Kidney (tissue), 14 donors: ENCODE data around the gene P4HTM. TPM values are rescaled to one million over a fixed set of nuclear protein-coding genes. Genes with fewer than 3 reads are reported as not detected.
A peak's percentile ranks its signal among the peaks of the same experiment; 100 is the strongest.

Experiments used
- DNase-seq, 5 donors: peaks; one replicate each; pipeline ENCODE4 v3.0.0-alpha.2; 2013 to 2020
- FAIRE-seq: peaks from 2 replicates; lab custom pipeline; 2012; peaks lifted over from hg19 to GRCh38; lab: Jason Lieb, UNC
- H3K27ac ChIP-seq, 2 donors: one replicate each; pipeline ENCODE4 v1.7.0; 2013; ENCODE audit warnings: low read depth in 2 of 2, low read length in 2 of 2, inconsistent platforms in 1 of 2
- H3K27me3 ChIP-seq: one replicate; pipeline ENCODE4 v1.7.1; 2013; ENCODE audit warnings: low read length, inconsistent platforms; ENCODE audit not compliant: control insufficient read depth, insufficient read depth
- H3K36me3 ChIP-seq, 3 donors: one replicate each; pipeline versions ENCODE4 v1.7.0 to v1.7.1; 2013; ENCODE audit warnings: low read length in 3 of 3, control low read depth in 1 of 3, inconsistent platforms in 1 of 3; ENCODE audit not compliant: insufficient read depth in 3 of 3, control insufficient read depth in 2 of 3
- H3K4me1 ChIP-seq, 3 donors: one replicate each; pipeline versions ENCODE4 v1.7.0 to v1.7.1; 2013; ENCODE audit warnings: low read length in 3 of 3, inconsistent platforms in 1 of 3, low read depth in 1 of 3; ENCODE audit not compliant: control insufficient read depth in 2 of 3, insufficient read depth in 2 of 3
- H3K4me3 ChIP-seq, 3 donors: one replicate each; pipeline versions ENCODE4 v1.7.0 to v1.8.1; 2013; ENCODE audit warnings: low read length in 3 of 3, control low read depth in 1 of 3, inconsistent platforms in 1 of 3
- H3K9ac ChIP-seq, 3 donors: one replicate each; pipeline versions ENCODE4 v1.7.0 to v1.7.1; 2013; ENCODE audit warnings: low read length in 3 of 3, control low read depth in 1 of 3, inconsistent platforms in 1 of 3
- H3K9me3 ChIP-seq, 3 donors: one replicate each; pipeline versions ENCODE4 v1.7.0 to v1.7.1; 2013; ENCODE audit warnings: low read length in 3 of 3, control low read depth in 1 of 3, inconsistent platforms in 1 of 3; ENCODE audit not compliant: control insufficient read depth in 2 of 3, insufficient read depth in 1 of 3
- CTCF ChIP-seq: IDR thresholded peaks from 3 replicates; pipeline ENCODE4 v1.5.1; 2012; ENCODE audit warnings: mild to moderate bottlenecking, moderate library complexity, borderline replicate concordance; ENCODE audit not compliant: insufficient read depth; ENCODE audit errors: extremely low read depth
- intact Hi-C: fragments of 100-400 bp; cut with DNase I; formaldehyde crosslinking; loops from one replicate; pipeline ENCODE4 v1.11.1; 2022
- polyA plus RNA-seq: library from polyadenylated mRNA; stranded (reverse); fragments of 350-450 nt; fragmentation: Illumina TruSeq; extraction: RNeasy Lipid Tissue Mini Kit (QIAGEN cat#74804); gene quantifications from one replicate; pipeline ENCODE4 v1.2.3, GENCODE V29; 2014; ENCODE audit warnings: low read depth, low replicate concordance; ENCODE audit not compliant: insufficient read depth
- total RNA-seq: library from RNA; stranded (reverse); fragmentation: NEBNext Ultra II Directional; extraction: Animal tissue kit (Norgen Biotek cat#: 25700); gene quantifications from one replicate; pipeline ENCODE4 v1.2.1, GENCODE V29; 2021
- donor health status: control.
- donor health status: control.
- donor health status: control.
- donor health status: control.
- donor health status: control.
- donor health status: DM: yes; HTN: yes; CAD: no.
- donor health status: Normal renal cell carcinoma (clear cell type).

The P4HTM gene
- total and polyA plus RNA-seq, 2 donors from 2014 or later, result 63.7 to 72.6 TPM

DNA sequence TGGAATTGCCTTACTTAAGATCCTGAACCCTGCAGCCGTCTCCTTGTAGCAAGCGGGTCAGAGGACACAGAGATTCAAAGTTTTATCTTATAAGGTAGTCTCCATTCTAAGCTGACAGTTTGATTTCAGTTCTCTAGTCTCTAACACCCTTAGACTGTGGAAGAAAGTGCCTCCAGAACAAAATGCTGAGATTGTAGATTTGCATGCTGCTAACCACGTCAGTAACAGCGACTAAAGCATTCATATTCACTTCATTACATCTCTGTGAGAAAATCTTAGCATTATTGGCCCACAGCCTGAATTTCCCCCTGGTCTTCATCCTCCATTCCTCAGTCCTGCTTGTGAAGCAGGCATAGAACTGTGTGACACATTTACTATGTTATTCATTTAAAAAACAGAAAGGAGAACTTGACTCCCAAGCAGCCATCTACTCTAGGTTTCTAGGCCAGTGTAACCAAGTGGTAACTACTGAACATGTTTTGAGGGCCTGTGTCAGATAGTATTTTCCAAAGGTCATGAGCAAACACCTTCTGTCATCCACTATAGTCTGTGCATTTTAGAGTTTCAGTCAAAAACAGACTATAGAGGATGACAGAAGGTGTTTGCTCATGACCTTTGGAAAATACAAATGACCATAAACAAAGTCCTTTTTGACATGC lies 44.0 kb upstream of the P4HTM start:
- DNase-seq, result no peak
- Histone ChIP-seq H3K27ac (no peak overlapping the region), H3K36me3 (no peaks in the 10 kb centered on the region), H3K9me3 (no peaks in the 10 kb centered on the region), H3K4me1 (no peaks in the 10 kb centered on the region), H3K27me3 (no peaks in the 10 kb centered on the region), H3K9ac (no peak overlapping the region), H3K4me3 (no peak overlapping the region)
- no peak for FAIRE-seq
- TF ChIP-seq CTCF, result no peak
- intact Hi-C loops, result no loop called here

DNA sequence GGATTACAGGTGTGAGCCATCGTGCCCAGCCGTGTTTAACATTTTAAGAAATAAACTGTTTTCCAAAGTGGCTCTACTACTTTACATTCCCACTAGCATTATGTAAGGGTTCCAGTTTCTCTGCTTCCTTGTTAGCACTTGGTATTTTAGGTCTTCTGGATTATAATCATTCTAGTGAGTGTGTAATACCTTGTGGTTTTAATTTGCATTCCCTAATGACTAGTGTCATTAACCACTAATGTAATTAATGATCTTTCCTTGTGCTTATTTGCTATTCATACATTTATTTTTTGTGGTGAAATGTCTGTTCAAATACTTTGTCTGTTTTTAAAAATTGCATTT lies 40.7 kb upstream of the P4HTM start:
- FAIRE-seq (no peak), DNase-seq (peak in 1 of 5 donors; percentile 3)
- no peak for TF ChIP-seq CTCF
- Histone ChIP-seq H3K36me3 (no peaks in the 10 kb centered on the region), H3K27me3 (no peaks in the 10 kb centered on the region), H3K4me1 (no peaks in the 10 kb centered on the region), H3K9me3 (no peaks in the 10 kb centered on the region), H3K27ac (peak overlapping the region; percentile 16 to 59), H3K9ac (peak overlapping the region in 1 of 3 donors; percentile 4), H3K4me3 (peak overlapping the region in 1 of 3 donors; percentile 25)
- intact Hi-C loops, result no loop called here

DNA sequence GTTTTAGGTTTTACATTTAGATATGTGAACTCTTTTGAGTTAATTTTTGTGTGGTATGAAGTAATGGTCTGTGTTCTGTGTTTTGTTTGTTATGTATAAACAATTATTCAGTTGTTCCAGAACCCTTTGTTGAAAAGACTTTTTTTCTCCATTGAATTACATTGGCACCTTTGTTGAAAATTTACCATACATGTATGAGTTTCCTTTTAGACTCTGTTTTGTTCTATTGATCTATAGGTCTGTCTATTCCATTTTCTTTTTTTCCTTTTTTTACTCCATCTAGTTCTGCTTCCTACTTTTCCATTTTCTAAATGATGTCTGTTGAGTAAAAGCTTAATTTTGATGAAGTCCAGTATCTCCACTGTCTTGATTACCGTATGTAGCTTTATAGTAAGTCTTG lies 40.0 kb upstream of the P4HTM start:
- Histone ChIP-seq H3K27me3 (no peaks in the 10 kb centered on the region), H3K27ac (no peak overlapping the region), H3K9me3 (no peaks in the 10 kb centered on the region), H3K9ac (no peak overlapping the region), H3K4me1 (no peaks in the 10 kb centered on the region), H3K36me3 (no peaks in the 10 kb centered on the region), H3K4me3 (no peak overlapping the region)
- TF ChIP-seq CTCF, result no peak
- intact Hi-C loops, result no loop called here
- FAIRE-seq (no peak), DNase-seq (no peak)

DNA sequence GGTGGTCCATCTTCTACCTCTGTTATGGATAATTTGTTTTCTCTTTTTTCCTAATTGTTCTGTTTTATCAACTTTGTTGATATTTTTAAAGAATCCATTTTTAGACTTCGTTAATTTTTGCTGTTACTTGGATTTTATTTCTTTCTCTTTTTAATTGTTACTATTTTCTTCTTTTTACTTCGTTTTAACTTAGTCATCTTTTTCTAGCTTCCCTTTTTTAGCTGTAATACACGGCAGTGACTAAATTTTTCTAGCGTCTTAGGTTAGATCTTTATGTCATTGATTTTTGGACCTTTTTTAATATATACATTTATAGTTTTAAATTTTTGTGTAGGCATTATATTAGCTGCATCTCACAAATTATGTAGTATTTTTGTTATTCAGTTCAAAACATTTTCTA lies 38.3 kb upstream of the P4HTM start:
- intact Hi-C loops, result no loop called here
- Histone ChIP-seq H3K9me3 (no peaks in the 10 kb centered on the region), H3K36me3 (no peaks in the 10 kb centered on the region), H3K4me3 (no peak overlapping the region), H3K9ac (no peak overlapping the region), H3K27me3 (no peaks in the 10 kb centered on the region), H3K27ac (no peak overlapping the region), H3K4me1 (no peaks in the 10 kb centered on the region)
- TF ChIP-seq CTCF, result no peak
- no peak for FAIRE-seq
- no peak for DNase-seq
